Gastroesophageal sphincter (tissue), 4 donors: ENCODE measurements around the gene ITGB8. TPM values are rescaled to one million over a fixed set of nuclear protein-coding genes. Genes with fewer than 3 reads are reported as not detected.

ENCODE experiments used
- ATAC-seq: fragments of 150-250 bp; one replicate; pipeline ENCODE4 v1.9.1; 2016; ENCODE audit warnings: mild to moderate bottlenecking, moderate library complexity
- H3K27ac ChIP-seq, 4 donors: fragments of 200-600 bp; sonication (generic) in 3 of 4; 1 replicate in 3 of 4; 2 replicates in 1 of 4; pipeline ENCODE4 v1.5.1; 2016 to 2019
- H3K27me3 ChIP-seq: fragments of 200-600 bp; sonication (generic); one replicate; pipeline ENCODE4 v1.5.1; 2019
- H3K36me3 ChIP-seq, 2 donors: fragments of 200-600 bp; sonication (generic); one replicate each; pipeline ENCODE4 v1.5.1; 2019; ENCODE audit warnings: control low read depth in 1 of 2
- H3K4me1 ChIP-seq, 3 donors: fragments of 200-600 bp; sonication (generic); 1 replicate in 2 of 3; 2 replicates in 1 of 3; pipeline ENCODE4 v1.5.1; 2016 to 2019; ENCODE audit warnings: control low read depth in 2 of 3
- H3K4me3 ChIP-seq, 2 donors: fragments of 200-600 bp; sonication (generic); one replicate each; pipeline ENCODE4 v1.5.1; 2019; ENCODE audit warnings: mild to moderate bottlenecking in 1 of 2, moderate library complexity in 1 of 2
- H3K9me3 ChIP-seq, 3 donors: fragments of 200-600 bp; sonication (generic); one replicate each; pipeline ENCODE4 v1.5.1; 2017 to 2019; ENCODE audit warnings: control low read depth in 2 of 3
- CTCF ChIP-seq, 4 experiments: fragments of 200-600 bp in 2 of 4; fragments of 450-650 bp in 2 of 4; sonication (generic) in 1 of 4; IDR thresholded peaks; one replicate each; pipeline ENCODE4 v1.5.1; 2017 to 2019; ENCODE audit warnings: antibody characterized with exemption in 4 of 4, mild to moderate bottlenecking in 2 of 4, moderate library complexity in 2 of 4
- EP300 ChIP-seq: sonication (generic); formaldehyde crosslinking; IDR thresholded peaks from one replicate; pipeline ENCODE4 v1.6.1; 2017; ENCODE audit warnings: antibody characterized with exemption, mild to moderate bottlenecking
- POLR2A ChIP-seq, 2 donors: fragments of 450-650 bp; IDR thresholded peaks; one replicate each; pipeline ENCODE4 v1.6.1; 2017; ENCODE audit warnings: antibody characterized with exemption in 2 of 2, mild to moderate bottlenecking in 2 of 2, moderate library complexity in 1 of 2
- POLR2AphosphoS5 ChIP-seq: sonication (generic); formaldehyde crosslinking; IDR thresholded peaks from one replicate; pipeline ENCODE4 v1.6.1; 2017; ENCODE audit warnings: antibody characterized with exemption
- WGBS, 2 donors: methylation state at CpG; one replicate each; pipeline ENCODE4 v1.1.5; 2018; ENCODE audit warnings: low coverage in 1 of 2; 5-methylcytosine and 5-hydroxymethylcytosine counted together
- total RNA-seq, 4 donors: library from RNA; depleted of rRNA; stranded (reverse); fragments of >200 nt; gene quantifications; one replicate each; pipeline ENCODE4 v1.1.0, GENCODE V29; 2016

The ITGB8 gene
- total RNA-seq, 4 donors from 2014 or later = 16.2 to 34.2 (median 27.1) TPM

GRCh38 chr7:20340839-20341238, 10.1 kb downstream of the ITGB8 start:
- Histone ChIP-seq H3K9me3 (no peaks in the 10 kb centered on the region), H3K27me3 (no peaks in the 10 kb centered on the region), H3K27ac (peak overlapping the region in 2 of 4 donors; percentile 7 to 33), H3K4me1 (no peaks in the 10 kb centered on the region), H3K36me3 (no peaks in the 10 kb centered on the region), H3K4me3 (no peak overlapping the region)
- TF ChIP-seq EP300 = no peak
- TF ChIP-seq POLR2AphosphoS5 = no peak
- no peak for TF ChIP-seq POLR2A (IDR thresholded peaks at IDR 0.05)
- no peak for TF ChIP-seq CTCF (IDR thresholded peaks at IDR 0.05)
- no peak for ATAC-seq

GRCh38 chr7:20343205-20343604, 12.5 kb downstream of the ITGB8 start:
- no peaks in the 10 kb centered on the region for H3K27me3 ChIP-seq
- no peaks in the 10 kb centered on the region for H3K9me3 ChIP-seq
- ATAC-seq = no peak
- H3K4me3 ChIP-seq = no peak overlapping the region
- WGBS, 2 donors = 68 to 79% methylated on average over 3 of the region's 3 CpGs
- H3K36me3 ChIP-seq = no peaks in the 10 kb centered on the region
- no peaks in the 10 kb centered on the region for H3K4me1 ChIP-seq
- no peak overlapping the region for H3K27ac ChIP-seq
- TF ChIP-seq CTCF (IDR thresholded peaks at IDR 0.05) = peak in 1 of 4 experiments; percentile 12
- no peak for TF ChIP-seq EP300
- TF ChIP-seq POLR2AphosphoS5 = no peak

GRCh38 chr7:20343941-20344340, 13.2 kb downstream of the ITGB8 start:
- H3K36me3 ChIP-seq = no peaks in the 10 kb centered on the region
- no peak overlapping the region for H3K4me3 ChIP-seq
- no peaks in the 10 kb centered on the region for H3K4me1 ChIP-seq
- no peaks in the 10 kb centered on the region for H3K27me3 ChIP-seq
- H3K27ac ChIP-seq = no peak overlapping the region
- 23 to 49% methylated on average over 2 of the region's 2 CpGs for WGBS, 2 donors
- TF ChIP-seq POLR2A (IDR thresholded peaks at IDR 0.05) = no peak
- TF ChIP-seq CTCF (IDR thresholded peaks at IDR 0.05) = no peak
- TF ChIP-seq EP300 = no peak
- TF ChIP-seq POLR2AphosphoS5 = no peak
- no peaks in the 10 kb centered on the region for H3K9me3 ChIP-seq
- ATAC-seq = no peak

GRCh38 chr7:20344396-20344795, 13.7 kb downstream of the ITGB8 start:
- Histone ChIP-seq H3K4me1 (no peaks in the 10 kb centered on the region), H3K27ac (no peak overlapping the region), H3K9me3 (no peaks in the 10 kb centered on the region), H3K4me3 (no peak overlapping the region), H3K36me3 (no peaks in the 10 kb centered on the region), H3K27me3 (no peaks in the 10 kb centered on the region)
- whole genome bisulfite sequencing, 2 donors = 95 to 100% methylated on average over 3 to 4 of the region's 4 CpGs
- TF ChIP-seq EP300 (no peak), CTCF (IDR thresholded peaks at IDR 0.05) (no peak), POLR2AphosphoS5 (no peak), POLR2A (IDR thresholded peaks at IDR 0.05) (no peak)
- ATAC-seq = no peak

- WGBS, 2 donors = 82 to 86% methylated on average over 4 of the region's 4 CpGs
- ATAC-seq = no peak
- no peaks in the 10 kb centered on the region for H3K27me3 ChIP-seq
- no peak overlapping the region for H3K4me3 ChIP-seq
- TF ChIP-seq CTCF (IDR thresholded peaks at IDR 0.05) (no peak), POLR2AphosphoS5 (no peak), EP300 (no peak), POLR2A (IDR thresholded peaks at IDR 0.05) (no peak)
- no peaks in the 10 kb centered on the region for H3K9me3 ChIP-seq
- no peak overlapping the region for H3K27ac ChIP-seq
- H3K36me3 ChIP-seq = no peaks in the 10 kb centered on the region
- H3K4me1 ChIP-seq = peaks cover 4 to 19% (median 8%) of the 10 kb centered on the region in 3 donors
These were observed 15.9 kb downstream of the ITGB8 start for GRCh38 chr7:20346577-20346976.
